Gastrocnemius medialis (tissue), 4 donors: ENCODE data around the gene ENTPD7. TPM values are rescaled to one million over a fixed set of nuclear protein-coding genes. Genes with fewer than 3 reads are reported as not detected.

Source experiments
- ATAC-seq, 2 donors: fragments of 150-250 bp; one replicate each; pipeline ENCODE4 v1.9.1; 2016
- DNase-seq, 2 donors: peaks; one replicate each; pipeline ENCODE4 v3.0.0-alpha.2; 2019
- H3K27ac ChIP-seq, 4 donors: fragments of 200-600 bp; sonication (generic); 1 replicate in 1 of 4; 2 replicates in 3 of 4; pipeline ENCODE4 v1.5.1; 2016 to 2018; ENCODE audit warnings: mild to moderate bottlenecking in 2 of 4, moderate library complexity in 1 of 4
- H3K27me3 ChIP-seq, 3 donors: fragments of 200-600 bp; sonication (generic) in 2 of 3; 1 replicate in 1 of 3; 2 replicates in 2 of 3; pipeline versions ENCODE4 v1.5.1 to v1.6.0; 2016 to 2019; ENCODE audit warnings: mild to moderate bottlenecking in 1 of 3, moderate library complexity in 1 of 3
- H3K36me3 ChIP-seq, 2 donors: fragments of 200-600 bp; sonication (generic) in 1 of 2; one replicate each; pipeline ENCODE4 v1.5.1; 2017 to 2018
- H3K4me1 ChIP-seq, 2 donors: fragments of 200-600 bp; sonication (generic) in 1 of 2; one replicate each; pipeline ENCODE4 v1.5.1; 2016 to 2017; ENCODE audit warnings: mild to moderate bottlenecking in 2 of 2
- H3K4me3 ChIP-seq, 4 donors: fragments of 200-600 bp; sonication (generic) in 3 of 4; 1 replicate in 1 of 4; 2 replicates in 3 of 4; pipeline ENCODE4 v1.5.1; 2016 to 2019; ENCODE audit warnings: mild to moderate bottlenecking in 2 of 4
- H3K9me3 ChIP-seq, 3 donors: fragments of 200-600 bp; sonication (generic) in 2 of 3; 1 replicate in 1 of 3; 2 replicates in 2 of 3; pipeline ENCODE4 v1.5.1; 2016 to 2019
- CTCF ChIP-seq, 5 experiments: fragments of 450-650 bp in 3 of 5; fragments of 200-600 bp in 2 of 5; sonication (generic) in 2 of 5; IDR thresholded peaks in 4 of 5; conservative IDR thresholded peaks in 1 of 5; 1 replicate in 4 of 5; 2 replicates in 1 of 5; pipeline ENCODE4 v1.5.1; 2016 to 2019; ENCODE audit warnings: antibody characterized with exemption in 5 of 5, mild to moderate bottlenecking in 3 of 5, moderate library complexity in 3 of 5
- POLR2A ChIP-seq, 2 donors: fragments of 450-650 bp; IDR thresholded peaks; one replicate each; pipeline ENCODE4 v1.6.1; 2017; ENCODE audit warnings: antibody characterized with exemption in 2 of 2, mild to moderate bottlenecking in 2 of 2, moderate library complexity in 2 of 2
- in situ Hi-C, 4 donors: fragments of 200-750 bp; cut with MboI; loops; one replicate each; pipeline versions ENCODE4 v1.15.0 to v1.8.0; 2017; ENCODE audit warnings: low sequenced_read_pairs in 4 of 4
- intact Hi-C: fragments of 100-400 bp; cut with DNase I; formaldehyde crosslinking; loops from one replicate; pipeline ENCODE4 v1.15.1; 2023; ENCODE audit warnings: low total_unique reads
- total RNA-seq, 4 donors: library from RNA; depleted of rRNA; stranded (reverse); fragments of >200 nt; gene quantifications; one replicate each; pipeline versions ENCODE4 v1.1.0 to v1.2.3, GENCODE V29; 2016

The ENTPD7 gene
- total RNA-seq, 4 donors from 2014 or later = 0.32 to 1.1 (median 0.76) TPM

- Histone ChIP-seq H3K27ac (no peak overlapping the region), H3K4me1 (peaks cover 11 to 13% of the 10 kb centered on the region in 2 donors), H3K4me3 (no peak overlapping the region), H3K27me3 (no peaks in the 10 kb centered on the region), H3K36me3 (peaks cover 0 to 3% of the 10 kb centered on the region in 2 donors), H3K9me3 (no peaks in the 10 kb centered on the region)
- DNase-seq (no peak), ATAC-seq (no peak)
- in situ Hi-C loops = no loop called here
- TF ChIP-seq CTCF (IDR thresholded peaks at IDR 0.05 in 4 of 5, conservative IDR thresholded peaks at IDR 0.05 in 1 of 5) (no peak), POLR2A (IDR thresholded peaks at IDR 0.05) (no peak)
- intact Hi-C loops = no loop called here
Observed at GRCh38 chr10:99660662-99661376, 1.5 kb downstream of the ENTPD7 start.

GRCh38 chr10:99661377-99661763, 2.1 kb downstream of the ENTPD7 start:
- intact Hi-C loops = no loop called here
- H3K27ac ChIP-seq = no peak overlapping the region
- no peak for ATAC-seq
- no peak for DNase-seq
- H3K27me3 ChIP-seq = no peaks in the 10 kb centered on the region
- in situ Hi-C loops = no loop called here
- no peaks in the 10 kb centered on the region for H3K9me3 ChIP-seq
- H3K36me3 ChIP-seq = peaks cover 0 to 3% of the 10 kb centered on the region in 2 donors
- no peak overlapping the region for H3K4me3 ChIP-seq
- TF ChIP-seq CTCF (IDR thresholded peaks at IDR 0.05 in 4 of 5, conservative IDR thresholded peaks at IDR 0.05 in 1 of 5) (no peak), POLR2A (IDR thresholded peaks at IDR 0.05) (no peak)
- peaks cover 11 to 13% of the 10 kb centered on the region in 2 donors for H3K4me1 ChIP-seq

- TF ChIP-seq CTCF (IDR thresholded peaks at IDR 0.05 in 4 of 5, conservative IDR thresholded peaks at IDR 0.05 in 1 of 5) = no peak
- TF ChIP-seq POLR2A (IDR thresholded peaks at IDR 0.05) = no peak
- intact Hi-C loops (no loop called here), in situ Hi-C loops (no loop called here)
- H3K9me3 ChIP-seq = no peaks in the 10 kb centered on the region
- H3K4me1 ChIP-seq = no peaks in the 10 kb centered on the region
- H3K36me3 ChIP-seq = peaks cover 0 to 3% of the 10 kb centered on the region in 2 donors
- ATAC-seq = no peak
- DNase-seq = no peak
- H3K27ac ChIP-seq = no peak overlapping the region
- H3K4me3 ChIP-seq = no peak overlapping the region
- no peaks in the 10 kb centered on the region for H3K27me3 ChIP-seq
Observed at GRCh38 chr10:99665304-99665703, 6.0 kb downstream of the ENTPD7 start.

GRCh38 chr10:99667108-99667751, 7.9 kb downstream of the ENTPD7 start:
- in situ Hi-C loops = no loop called here
- no peaks in the 10 kb centered on the region for H3K27me3 ChIP-seq
- no peaks in the 10 kb centered on the region for H3K36me3 ChIP-seq

More at GRCh38 chr10:99667108-99667751, 7.9 kb downstream of the ENTPD7 start:
- intact Hi-C loops = no loop called here
- no peaks in the 10 kb centered on the region for H3K9me3 ChIP-seq
- no peak overlapping the region for H3K4me3 ChIP-seq
- no peak overlapping the region for H3K27ac ChIP-seq
- no peak for TF ChIP-seq CTCF (IDR thresholded peaks at IDR 0.05 in 4 of 5, conservative IDR thresholded peaks at IDR 0.05 in 1 of 5)
- TF ChIP-seq POLR2A (IDR thresholded peaks at IDR 0.05) = no peak
- no peak for ATAC-seq
- no peak for DNase-seq
- H3K4me1 ChIP-seq = no peaks in the 10 kb centered on the region
